ENCODE measurements around the gene OR10H5. TPM values are rescaled to one million over a fixed set of nuclear protein-coding genes. Genes with fewer than 3 reads are reported as not detected.
"Not testable (repeated sequence)": the region's sequence is repeated elsewhere in the genome, so short reads cannot be mapped to it uniquely, and the experiment has no call there.

OR10H5 gene
- total RNA-seq, 4 donors from 2014 or later, result not detected

GRCh38 chr19:15825753-15826152, 38.3 kb downstream of the OR10H5 start:
- H3K4me1 ChIP-seq, result no peaks in the 10 kb centered on the region
- WGBS, 2 donors (ENCODE audit: low coverage in 1 of 2), result 25 to 89% methylated on average over 1 of the region's 1 CpG
- no peaks in the 10 kb centered on the region for H3K9me3 ChIP-seq
- no peak overlapping the region for H3K4me3 ChIP-seq
- TF ChIP-seq, protein P1, sequence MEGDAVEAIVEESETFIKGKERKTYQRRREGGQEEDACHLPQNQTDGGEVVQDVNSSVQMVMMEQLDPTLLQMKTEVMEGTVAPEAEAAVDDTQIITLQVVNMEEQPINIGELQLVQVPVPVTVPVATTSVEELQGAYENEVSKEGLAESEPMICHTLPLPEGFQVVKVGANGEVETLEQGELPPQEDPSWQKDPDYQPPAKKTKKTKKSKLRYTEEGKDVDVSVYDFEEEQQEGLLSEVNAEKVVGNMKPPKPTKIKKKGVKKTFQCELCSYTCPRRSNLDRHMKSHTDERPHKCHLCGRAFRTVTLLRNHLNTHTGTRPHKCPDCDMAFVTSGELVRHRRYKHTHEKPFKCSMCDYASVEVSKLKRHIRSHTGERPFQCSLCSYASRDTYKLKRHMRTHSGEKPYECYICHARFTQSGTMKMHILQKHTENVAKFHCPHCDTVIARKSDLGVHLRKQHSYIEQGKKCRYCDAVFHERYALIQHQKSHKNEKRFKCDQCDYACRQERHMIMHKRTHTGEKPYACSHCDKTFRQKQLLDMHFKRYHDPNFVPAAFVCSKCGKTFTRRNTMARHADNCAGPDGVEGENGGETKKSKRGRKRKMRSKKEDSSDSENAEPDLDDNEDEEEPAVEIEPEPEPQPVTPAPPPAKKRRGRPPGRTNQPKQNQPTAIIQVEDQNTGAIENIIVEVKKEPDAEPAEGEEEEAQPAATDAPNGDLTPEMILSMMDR (IDR thresholded peaks at IDR 0.05), result no peak
- TF ChIP-seq POLR2A (IDR thresholded peaks at IDR 0.05) (no peak), POLR2AphosphoS5 (IDR thresholded peaks at IDR 0.05) (no peak), EP300 (IDR thresholded peaks at IDR 0.05) (no peak)
- H3K27me3 ChIP-seq, result peaks cover 30% of the 10 kb centered on the region
- H3K36me3 ChIP-seq, result no peaks in the 10 kb centered on the region
- no peak overlapping the region for H3K27ac ChIP-seq
- ATAC-seq, result no peak

- H3K4me1 ChIP-seq, result no peaks in the 10 kb centered on the region
- no peak overlapping the region for H3K4me3 ChIP-seq
- ATAC-seq, result no peak
- 41 to 50% methylated on average over 1 to 6 of the region's 7 CpGs for WGBS, 2 donors (ENCODE audit: low coverage in 1 of 2)
- no peaks in the 10 kb centered on the region for H3K9me3 ChIP-seq
- peaks cover 44% of the 10 kb centered on the region for H3K27me3 ChIP-seq
- H3K36me3 ChIP-seq, result no peaks in the 10 kb centered on the region
- no peak overlapping the region for H3K27ac ChIP-seq
- TF ChIP-seq POLR2A (IDR thresholded peaks at IDR 0.05), result no peak
Measured at GRCh38 chr19:15828121-15828610, 40.7 kb downstream of the OR10H5 start.

GRCh38 chr19:15828611-15829305, 41.3 kb downstream of the OR10H5 start:
- H3K4me3 ChIP-seq, H3K4me1 ChIP-seq, H3K27ac ChIP-seq, H3K36me3 ChIP-seq, ATAC-seq, H3K9me3 ChIP-seq: not testable (repeated sequence)
- peaks cover 44% of the 10 kb centered on the region for H3K27me3 ChIP-seq
- WGBS, 2 donors (ENCODE audit: low coverage in 1 of 2), result 26 to 75% methylated on average over 8 to 9 of the region's 13 CpGs

- H3K27me3 ChIP-seq, result peaks cover 44% of the 10 kb centered on the region
Measured at GRCh38 chr19:15829306-15829698, 41.8 kb downstream of the OR10H5 start.

GRCh38 chr19:15829786-15830185, 42.3 kb downstream of the OR10H5 start:
- TF ChIP-seq, protein P1 (IDR thresholded peaks at IDR 0.05), result no peak
- TF ChIP-seq POLR2AphosphoS5 (IDR thresholded peaks at IDR 0.05) (no peak), POLR2A (IDR thresholded peaks at IDR 0.05) (no peak), EP300 (IDR thresholded peaks at IDR 0.05) (no peak)
- Histone ChIP-seq H3K4me1 (no peaks in the 10 kb centered on the region), H3K27ac (no peak overlapping the region), H3K9me3 (no peaks in the 10 kb centered on the region), H3K27me3 (peaks cover 44% of the 10 kb centered on the region), H3K36me3 (no peaks in the 10 kb centered on the region), H3K4me3 (no peak overlapping the region)
- 81 to 100% methylated on average over 2 to 8 of the region's 8 CpGs for WGBS, 2 donors (ENCODE audit: low coverage in 1 of 2)
- ATAC-seq, result no peak

More at GRCh38 chr19:15829306-15829698, 41.8 kb downstream of the OR10H5 start:
- 79 to 100% methylated on average over 2 to 10 of the region's 10 CpGs for WGBS, 2 donors (ENCODE audit: low coverage in 1 of 2)
- Histone ChIP-seq H3K27ac (no peak overlapping the region), H3K4me1 (no peaks in the 10 kb centered on the region), H3K36me3 (no peaks in the 10 kb centered on the region), H3K9me3 (no peaks in the 10 kb centered on the region), H3K4me3 (no peak overlapping the region)
- no peak for ATAC-seq
- TF ChIP-seq EP300 (IDR thresholded peaks at IDR 0.05), result no peak
- no peak for TF ChIP-seq POLR2A (IDR thresholded peaks at IDR 0.05)
- TF ChIP-seq POLR2AphosphoS5 (IDR thresholded peaks at IDR 0.05), result no peak

GRCh38 chr19:15831626-15832025, 44.2 kb downstream of the OR10H5 start:
- peaks cover 0 to 11% (median 0%) of the 10 kb centered on the region in 3 donors for H3K4me1 ChIP-seq
- ATAC-seq, result no peak
- H3K27ac ChIP-seq, result no peak overlapping the region
- H3K36me3 ChIP-seq, result no peaks in the 10 kb centered on the region
- TF ChIP-seq EP300 (IDR thresholded peaks at IDR 0.05) (no peak), POLR2AphosphoS5 (IDR thresholded peaks at IDR 0.05) (no peak), POLR2A (IDR thresholded peaks at IDR 0.05) (no peak)
- TF ChIP-seq, protein P1 (IDR thresholded peaks at IDR 0.05), result no peak
- 84 to 86% methylated on average over 5 of the region's 5 CpGs for WGBS, 2 donors (ENCODE audit: low coverage in 1 of 2)
- H3K4me3 ChIP-seq, result no peak overlapping the region
- no peaks in the 10 kb centered on the region for H3K9me3 ChIP-seq
- peaks cover 44% of the 10 kb centered on the region for H3K27me3 ChIP-seq

DNA sequence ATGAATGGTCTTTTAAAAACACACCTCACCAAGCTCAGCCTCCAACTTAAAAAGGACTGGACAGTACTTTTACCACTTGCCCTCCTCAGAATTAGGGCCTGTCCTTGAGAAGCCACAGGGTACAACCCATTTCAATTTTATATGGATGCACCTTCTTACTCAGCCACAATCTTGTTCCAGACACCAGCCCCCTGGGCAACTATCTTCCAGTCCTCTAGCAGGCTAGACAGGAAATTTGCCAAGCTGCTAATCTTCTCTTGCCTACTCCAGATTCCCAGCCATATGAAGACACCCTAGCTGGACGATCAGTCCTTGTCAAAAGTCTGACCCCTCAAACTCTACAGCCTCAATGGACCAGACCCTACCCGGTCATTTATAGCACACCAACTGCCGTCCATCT, 46.8 kb downstream of the OR10H5 start:
- ATAC-seq, H3K4me3 ChIP-seq, H3K27ac ChIP-seq, H3K9me3 ChIP-seq, H3K36me3 ChIP-seq: not testable (repeated sequence)
- Histone ChIP-seq H3K4me1 (peaks cover 0 to 18% (median 0%) of the 10 kb centered on the region in 3 donors), H3K27me3 (peaks cover 29% of the 10 kb centered on the region)
- 100% methylated on average over 1 of the region's 3 CpGs; no CpG with 5 or more reads in 1 of the 2 donors for WGBS, 2 donors (ENCODE audit: low coverage in 1 of 2)

DNA sequence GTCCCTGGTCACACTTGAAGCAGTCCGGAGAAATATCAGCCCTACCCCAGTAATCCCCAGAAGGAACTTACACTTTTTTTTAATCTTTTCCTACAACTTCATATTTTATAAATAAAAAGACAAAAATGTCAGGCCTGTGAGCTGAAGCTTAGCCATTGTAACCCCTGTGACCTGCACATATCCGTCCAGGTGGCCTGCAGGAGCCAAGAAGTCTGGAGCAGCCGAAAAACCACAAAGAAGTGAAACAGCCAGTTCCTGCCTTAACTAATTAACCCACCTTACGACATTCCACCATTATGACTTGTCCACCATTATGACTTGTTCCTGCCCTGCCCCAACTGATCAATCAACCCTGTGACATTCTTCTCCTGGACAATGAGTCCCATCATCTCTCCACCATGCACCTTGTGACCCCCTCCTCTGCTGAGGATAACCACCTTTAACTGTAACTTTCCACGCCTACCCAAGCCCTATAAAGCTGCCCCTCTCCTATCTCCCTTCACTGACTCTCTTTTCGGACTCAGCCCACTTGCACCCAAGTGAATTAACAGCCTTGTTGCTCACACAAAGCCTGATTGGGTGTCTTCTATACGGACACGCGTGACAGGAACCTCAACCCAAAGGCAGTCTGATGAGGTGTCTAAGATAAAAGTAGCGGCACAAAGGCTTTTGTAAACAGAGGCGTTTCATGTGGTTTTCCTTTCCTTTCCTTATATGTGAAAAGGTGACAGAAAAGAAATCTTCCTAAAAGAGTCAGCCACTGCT, 48.3 kb downstream of the OR10H5 start:
- Histone ChIP-seq H3K27ac (peak overlapping the region; percentile 87 to 100 (median 100)), H3K4me1 (peaks cover 0 to 18% (median 0%) of the 10 kb centered on the region in 3 donors), H3K4me3 (peak overlapping the region; percentile 70 to 95), H3K27me3 (peaks cover 14% of the 10 kb centered on the region)
- 32 to 42% methylated on average over 8 to 9 of the region's 11 CpGs for WGBS, 2 donors (ENCODE audit: low coverage in 1 of 2)
- ATAC-seq, H3K9me3 ChIP-seq, H3K36me3 ChIP-seq: not testable (repeated sequence)
